IPS-NIHi11 (cell line): ENCODE measurements around the gene CSF2.

Source experiments
- DNase-seq: peaks from one replicate; pipeline ENCODE4 v3.0.0; 2012; ENCODE audit warnings: mixed read lengths, low spot score

CSF2 gene

GRCh38 chr5:132054697-132055440 lies 18.7 kb upstream of the CSF2 start:
- DNase-seq, result peak; percentile 8

- DNase-seq, result no peak
These were observed 18.2 kb upstream of the CSF2 start for GRCh38 chr5:132055441-132055807.

- DNase-seq, result peak; percentile 17
These were observed 17.6 kb upstream of the CSF2 start for GRCh38 chr5:132055808-132056609.

GRCh38 chr5:132056610-132057497 lies 16.7 kb upstream of the CSF2 start:
- peak; percentile 15 for DNase-seq

- peak; percentile 11 for DNase-seq
These were observed 15.9 kb upstream of the CSF2 start for GRCh38 chr5:132057498-132058255.

- DNase-seq, result no peak
These were observed 14.9 kb upstream of the CSF2 start for GRCh38 chr5:132058646-132059042.

- no peak for DNase-seq
These were observed 14.4 kb upstream of the CSF2 start for GRCh38 chr5:132059043-132059695.

GRCh38 chr5:132059696-132060500 lies 13.7 kb upstream of the CSF2 start:
- DNase-seq, result no peak

- DNase-seq, result no peak
These were observed 13.0 kb upstream of the CSF2 start, which contains the start of gene IL3 for GRCh38 chr5:132060501-132061161. TSS of gene IL3 (plus strand) at chr5:132060655. CDS start at chr5:132060707, 52 bp downstream.

GRCh38 chr5:132063090-132063911 lies 10.3 kb upstream of the CSF2 start:
- DNase-seq, result peak; percentile 90

GRCh38 chr5:132064140-132064539 lies 9.4 kb upstream of the CSF2 start:
- no peak for DNase-seq

- DNase-seq, result peak; percentile 93
These were observed 8.8 kb upstream of the CSF2 start for GRCh38 chr5:132064738-132065331.

- DNase-seq, result peak; percentile 92
These were observed 8.1 kb upstream of the CSF2 start for GRCh38 chr5:132065351-132065937.

- DNase-seq, result no peak
These were observed 7.5 kb upstream of the CSF2 start for GRCh38 chr5:132065951-132066701.

- no peak for DNase-seq
These were observed 6.7 kb upstream of the CSF2 start for GRCh38 chr5:132066871-132067270.

- no peak for DNase-seq
These were observed 6.1 kb upstream of the CSF2 start for GRCh38 chr5:132067451-132067850.
